GM18517 (cell line): ENCODE results near the gene PDE1A.

Experiments used
- ATAC-seq: cut with Tn5 transposase; IDR thresholded peaks from one replicate; pipeline ENCODE4 v1.9.1; 2021; ENCODE audit warnings: mild to moderate bottlenecking, moderate library complexity; ENCODE audit not compliant: unreplicated experiment

The PDE1A gene

DNA sequence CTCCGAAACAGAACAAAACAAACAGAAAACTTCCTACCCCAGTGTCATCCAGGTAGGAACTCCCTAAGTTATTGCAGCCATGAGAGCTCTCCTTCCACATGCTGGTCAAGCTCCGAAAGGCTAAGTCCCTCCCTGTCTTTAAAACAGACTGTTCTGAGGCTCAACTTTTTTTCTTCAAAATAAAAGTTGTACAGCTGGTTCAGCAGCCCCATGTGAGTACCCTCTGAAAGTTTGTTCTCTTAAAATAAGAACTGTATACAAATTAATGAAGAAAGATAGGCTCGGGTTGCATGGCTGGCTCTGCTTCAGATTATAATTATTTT lies at the start of gene PDE1A:
PDE1A (minus strand) TSS at position 119 of the 323 bp plus-strand sequence.
- no peak for ATAC-seq

- ATAC-seq, result no peak
These were observed 46.8 kb upstream of the PDE1A start for GRCh38 chr2:182473635-182474034.

DNA sequence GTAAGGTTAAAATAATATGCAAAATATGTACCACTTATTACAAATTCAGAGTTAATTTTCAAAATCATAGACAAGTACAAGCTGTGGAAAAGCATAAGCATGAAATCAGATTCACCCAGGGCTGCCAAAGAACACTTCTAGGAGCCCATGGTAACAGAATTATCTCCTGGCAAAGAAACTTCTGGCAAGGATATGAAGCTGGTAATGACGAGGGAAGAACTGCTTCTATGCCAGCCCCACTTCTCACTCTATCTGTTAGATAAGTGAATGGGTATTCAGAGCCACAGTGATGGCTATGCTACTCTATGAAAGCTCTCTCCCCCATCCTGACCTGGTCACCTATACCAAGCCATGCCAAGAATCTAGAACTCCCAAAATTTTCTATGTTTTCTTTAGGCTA lies 36.9 kb upstream of the PDE1A start:
- no peak for ATAC-seq

DNA sequence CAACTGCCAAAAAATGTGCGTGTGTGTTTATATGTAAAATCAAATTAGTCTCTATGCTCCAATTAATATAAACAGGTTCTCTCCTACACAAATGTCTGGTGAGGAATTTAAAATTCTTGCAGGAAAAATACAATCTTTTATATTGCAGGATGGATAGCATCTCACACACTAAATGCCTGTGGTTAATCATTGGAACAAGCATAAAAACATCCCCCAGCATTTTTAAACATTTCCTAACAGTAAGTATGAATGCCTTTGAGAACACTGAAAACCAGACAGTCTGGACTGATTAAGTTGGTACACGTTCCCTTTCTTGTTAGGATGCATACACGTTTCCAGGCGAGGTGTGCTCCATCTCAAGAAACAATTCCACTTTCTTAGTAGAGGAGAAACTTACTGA lies 29.9 kb upstream of the PDE1A start:
- no peak for ATAC-seq

DNA sequence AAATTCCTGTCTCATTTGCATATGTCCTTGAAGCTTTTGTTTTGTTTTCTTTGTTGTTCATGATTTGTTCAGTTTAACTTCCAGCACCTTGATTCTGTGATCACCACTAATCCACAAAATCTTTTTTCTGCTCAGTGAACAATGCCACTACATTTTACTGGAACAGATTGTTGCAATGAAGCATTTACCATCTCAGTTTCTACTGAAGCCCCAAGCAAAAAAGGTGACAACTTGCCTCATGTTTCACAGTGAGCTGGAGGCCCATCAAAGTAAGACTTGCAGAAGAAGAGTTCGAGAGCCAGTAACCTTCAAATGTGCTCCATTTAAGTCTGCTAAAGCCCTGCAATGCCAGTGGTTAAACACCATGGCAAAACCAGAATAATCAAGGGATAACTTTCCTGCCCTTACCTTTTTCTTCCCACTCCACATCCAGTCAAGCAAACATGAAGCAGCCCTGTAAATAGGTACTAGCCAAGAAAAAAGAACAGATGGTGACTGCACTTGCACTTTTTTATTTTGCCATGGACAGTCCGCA lies 25.7 kb upstream of the PDE1A start:
- no peak for ATAC-seq

- ATAC-seq, result no peak
These were observed 21.5 kb upstream of the PDE1A start for GRCh38 chr2:182448371-182448770.

GRCh38 chr2:182447863-182448262 lies 21.0 kb upstream of the PDE1A start:
- no peak for ATAC-seq

GRCh38 chr2:182447163-182447562 lies 20.3 kb upstream of the PDE1A start:
- no peak for ATAC-seq

- ATAC-seq, result no peak
These were observed 19.3 kb upstream of the PDE1A start for GRCh38 chr2:182446087-182446486.

GRCh38 chr2:182445391-182445965 lies 18.6 kb upstream of the PDE1A start:
- ATAC-seq, result no peak

DNA sequence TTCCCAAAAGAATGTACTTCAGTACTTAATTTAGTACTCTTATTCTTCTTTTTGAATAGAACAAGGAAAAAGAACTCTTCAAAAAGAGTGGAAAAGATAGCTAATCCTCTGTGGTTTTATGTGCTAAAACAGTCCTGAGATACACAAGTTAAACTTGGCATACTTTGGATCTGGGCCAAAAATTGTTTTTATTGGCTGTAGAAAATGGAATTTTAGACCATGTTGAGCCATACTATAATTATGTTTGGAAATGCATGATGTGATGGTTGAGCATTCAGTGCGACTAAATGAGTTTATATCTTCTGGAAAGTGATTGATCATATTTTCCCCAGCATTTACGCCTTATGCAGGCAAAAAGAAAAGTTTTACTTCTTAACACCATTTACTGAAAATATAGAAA lies 18.0 kb upstream of the PDE1A start:
- no peak for ATAC-seq

DNA sequence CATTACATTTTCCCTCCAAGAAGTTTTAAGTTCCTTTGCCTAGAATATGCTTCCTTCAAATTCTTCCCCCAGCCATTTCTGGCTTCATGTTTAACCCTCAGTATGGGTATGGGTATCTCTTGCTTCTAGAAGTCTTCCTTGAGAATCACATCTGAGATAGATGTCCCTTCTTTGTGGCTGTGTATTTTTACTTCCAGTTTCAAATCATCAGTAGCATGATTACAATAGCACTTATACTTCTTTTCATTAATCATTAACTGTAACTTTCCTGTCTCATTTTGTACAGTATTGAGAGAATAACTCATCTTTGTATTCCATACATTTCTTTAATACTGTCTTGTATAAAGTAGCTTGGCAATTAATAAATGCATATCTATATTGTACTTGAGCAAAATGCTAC lies 17.3 kb upstream of the PDE1A start:
- ATAC-seq, result no peak

GRCh38 chr2:182436252-182436651 lies 9.4 kb upstream of the PDE1A start:
- no peak for ATAC-seq

GRCh38 chr2:182435754-182436153 lies 8.9 kb upstream of the PDE1A start:
- no peak for ATAC-seq

- ATAC-seq, result no peak
These were observed 5.2 kb upstream of the PDE1A start for GRCh38 chr2:182432051-182432450.

DNA sequence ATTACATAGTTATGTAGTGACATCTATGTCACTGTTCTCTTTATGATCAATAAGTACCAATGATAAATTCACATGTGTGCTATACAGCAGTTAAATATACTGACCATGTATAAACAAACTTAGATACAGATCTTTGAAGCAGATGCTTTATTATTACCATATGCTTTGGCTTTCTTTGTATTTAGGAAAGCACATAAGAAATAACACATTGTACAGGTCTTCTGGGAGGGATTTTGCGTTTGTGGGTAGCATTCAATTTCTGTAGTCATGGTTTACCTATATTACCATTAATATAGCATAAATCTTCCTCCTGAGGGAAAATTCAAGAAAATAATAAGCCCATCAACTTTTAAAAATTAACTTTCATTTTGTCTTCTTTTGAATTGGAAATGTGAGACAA lies 1.6 kb upstream of the PDE1A start:
- ATAC-seq, result no peak

GRCh38 chr2:182426082-182426917 lies 536 bp downstream of the PDE1A start:
- no peak for ATAC-seq

GRCh38 chr2:182422864-182423263 lies 4.0 kb downstream of the PDE1A start:
- no peak for ATAC-seq

DNA sequence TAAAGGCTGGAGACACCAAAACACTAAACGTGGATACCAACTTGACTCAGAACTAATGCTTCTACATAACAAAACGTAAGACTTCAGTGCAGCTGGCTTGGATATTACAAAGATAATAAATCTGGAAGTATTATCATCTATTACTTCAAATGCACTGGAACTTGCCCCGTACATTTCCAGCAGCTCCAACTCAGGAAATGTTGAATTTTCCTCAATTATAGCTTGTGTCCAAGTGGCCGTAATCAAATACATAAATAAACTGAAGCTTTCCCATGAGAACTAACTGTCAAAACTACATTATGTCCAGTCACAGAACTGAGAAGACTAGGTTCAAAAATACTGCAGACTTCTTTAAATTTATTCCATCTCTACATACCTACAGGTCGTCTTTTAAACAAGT lies 6.2 kb downstream of the PDE1A start:
- no peak for ATAC-seq

DNA sequence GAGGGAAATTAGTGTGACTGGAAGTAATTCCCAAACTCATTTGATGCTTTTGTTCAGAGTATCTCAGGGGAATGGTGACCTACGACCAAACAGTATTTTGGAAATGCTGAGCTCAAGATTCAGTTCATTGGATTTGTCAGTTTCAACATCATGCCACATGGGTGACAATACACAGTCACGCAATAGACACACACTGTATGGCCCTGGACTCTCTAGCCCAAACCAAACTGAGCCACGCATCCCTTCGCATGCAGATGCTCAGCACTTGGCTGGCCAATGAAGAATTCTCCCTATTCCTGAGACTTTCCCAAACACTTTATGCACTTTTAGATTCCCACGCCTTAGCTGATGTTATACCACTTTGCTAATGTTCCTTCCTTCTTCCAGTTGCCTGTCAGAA lies 10.0 kb downstream of the PDE1A start:
- no peak for ATAC-seq

DNA sequence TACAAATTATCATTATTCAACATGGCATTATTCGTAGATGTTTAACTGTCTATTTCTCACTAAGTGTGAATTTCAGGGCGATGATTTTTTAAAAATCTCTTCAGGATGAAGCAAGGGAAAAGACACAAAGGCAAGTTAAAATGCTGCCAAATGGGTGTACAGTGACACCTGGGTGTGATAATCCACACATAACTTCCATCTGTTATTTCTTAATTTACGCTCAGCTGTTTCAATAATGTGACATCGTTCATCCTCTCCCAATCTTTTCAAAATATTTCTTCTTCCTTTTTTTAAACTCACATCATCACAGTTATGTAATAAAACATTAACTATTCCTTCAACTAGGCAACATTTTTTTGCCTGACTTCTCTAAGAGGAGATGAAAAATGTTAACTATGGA lies 10.6 kb downstream of the PDE1A start:
- ATAC-seq, result no peak

- no peak for ATAC-seq
These were observed 11.1 kb downstream of the PDE1A start for GRCh38 chr2:182415771-182416170.

- ATAC-seq, result no peak
These were observed 14.0 kb downstream of the PDE1A start for GRCh38 chr2:182412858-182413257.
